Neuronal stem cell (in vitro differentiated cells): Measurements from ENCODE around the gene GMDS.

Source experiments
- DNase-seq: peaks from one replicate; pipeline ENCODE4 v3.0.0-alpha.2; 2013; ENCODE audit warnings: low spot score
- H2AFZ ChIP-seq: one replicate; pipeline ENCODE4 v1.6.1; 2013; ENCODE audit warnings: mild to moderate bottlenecking, low read length, inconsistent platforms
- H2AK5ac ChIP-seq: 2 replicates; pipeline ENCODE4 v1.6.1; 2013; ENCODE audit warnings: low read depth, mild to moderate bottlenecking, inconsistent platforms, low read length, moderate library complexity, mixed read lengths
- H2BK120ac ChIP-seq: 2 replicates; pipeline ENCODE4 v1.6.1; 2013; ENCODE audit warnings: low read depth, mild to moderate bottlenecking, inconsistent platforms, low read length, moderate library complexity, mixed read lengths
- H2BK12ac ChIP-seq: one replicate; pipeline ENCODE4 v1.6.1; 2013; ENCODE audit warnings: low read length, inconsistent platforms
- H2BK15ac ChIP-seq: 2 replicates; pipeline ENCODE4 v1.6.1; 2013; ENCODE audit warnings: mild to moderate bottlenecking, low read length, inconsistent platforms, mixed read lengths
- H2BK5ac ChIP-seq: one replicate; pipeline ENCODE4 v1.6.1; 2013; ENCODE audit warnings: inconsistent platforms, mild to moderate bottlenecking, low read length, moderate library complexity
- H3K14ac ChIP-seq: one replicate; pipeline ENCODE4 v1.6.1; 2013; ENCODE audit warnings: low read length, inconsistent platforms
- H3K18ac ChIP-seq: 2 replicates; pipeline ENCODE4 v1.6.1; 2013; ENCODE audit warnings: low read length, inconsistent platforms
- H3K23ac ChIP-seq: 2 replicates; pipeline ENCODE4 v1.6.1; 2013; ENCODE audit warnings: low read depth, mild to moderate bottlenecking, mixed read lengths, low read length, inconsistent platforms; ENCODE audit not compliant: poor library complexity
- H3K27ac ChIP-seq: replicated peaks from 3 replicates; pipeline ENCODE4 v1.5.1; 2013; ENCODE audit warnings: low read length, inconsistent platforms
- H3K27me3 ChIP-seq, 3 experiments: 2 replicates each; pipeline ENCODE4 v1.6.1; 2013; ENCODE audit warnings: low read length in 3 of 3, mild to moderate bottlenecking in 2 of 3, inconsistent platforms in 1 of 3, low read depth in 1 of 3, mixed read lengths in 1 of 3, moderate library complexity in 1 of 3; ENCODE audit not compliant: control insufficient read depth in 3 of 3, insufficient read depth in 3 of 3
- H3K36me3 ChIP-seq, 2 donors: replicated peaks in 1 of 2; 2 replicates each; pipeline ENCODE4 v1.6.1; 2013; ENCODE audit warnings: low read length in 2 of 2; ENCODE audit not compliant: control insufficient read depth in 2 of 2, insufficient read depth in 2 of 2
- H3K4ac ChIP-seq: 2 replicates; pipeline ENCODE4 v1.6.1; 2013; ENCODE audit warnings: inconsistent platforms, mild to moderate bottlenecking, low read length, moderate library complexity
- H3K4me1 ChIP-seq, 2 donors: 1 replicate in 1 of 2; 2 replicates in 1 of 2; pipeline ENCODE4 v1.6.1; 2013; ENCODE audit warnings: low read length in 2 of 2, low read depth in 1 of 2; ENCODE audit not compliant: control insufficient read depth in 2 of 2, insufficient read depth in 1 of 2
- H3K4me2 ChIP-seq: one replicate; pipeline ENCODE4 v1.6.1; 2013; ENCODE audit warnings: mild to moderate bottlenecking, low read length, inconsistent platforms; ENCODE audit not compliant: insufficient read depth, poor library complexity, severe bottlenecking
- H3K4me3 ChIP-seq, 2 donors: 2 replicates each; pipeline ENCODE4 v1.5.1; 2013; ENCODE audit warnings: low read length in 2 of 2, mild to moderate bottlenecking in 2 of 2, inconsistent platforms in 1 of 2, moderate library complexity in 1 of 2
- H3K79me1 ChIP-seq: one replicate; pipeline ENCODE4 v1.6.1; 2013; ENCODE audit warnings: low read depth, mild to moderate bottlenecking, inconsistent platforms, low read length, moderate library complexity
- H3K9ac ChIP-seq: one replicate; pipeline ENCODE4 v1.6.1; 2013; ENCODE audit warnings: mild to moderate bottlenecking, low read depth, low read length, inconsistent platforms; ENCODE audit not compliant: poor library complexity
- H3K9me3 ChIP-seq, 2 donors: replicated peaks in 1 of 2; 2 replicates each; pipeline versions ENCODE3 to v1.6.1; 2013; ENCODE audit warnings: low read length in 2 of 2, mild to moderate bottlenecking in 2 of 2, inconsistent platforms in 1 of 2, low read depth in 1 of 2, mixed read lengths in 1 of 2, moderate library complexity in 1 of 2; ENCODE audit not compliant: control insufficient read depth in 2 of 2, insufficient read depth in 1 of 2
- H4K8ac ChIP-seq: one replicate; pipeline ENCODE4 v1.6.1; 2013; ENCODE audit warnings: low read depth, mild to moderate bottlenecking, inconsistent platforms, low read length, moderate library complexity
- H4K91ac ChIP-seq: one replicate; pipeline ENCODE4 v1.6.1; 2013; ENCODE audit warnings: low read length, low read depth, mild to moderate bottlenecking, inconsistent platforms; ENCODE audit not compliant: poor library complexity
- WGBS, 2 donors: extraction: QIAGEN DNeasy Blood & Tissue Kit; methylation state at CpG; one replicate each; pipeline ENCODE4 v1.1.7; 2013; ENCODE audit warnings: missing lambda C conversion rate in 2 of 2, mixed read lengths in 1 of 2; ENCODE audit not compliant: insufficient read length in 2 of 2, insufficient replicate concordance in 1 of 2; ENCODE audit errors: extremely low coverage in 2 of 2; 5-methylcytosine and 5-hydroxymethylcytosine counted together

The GMDS gene

DNA sequence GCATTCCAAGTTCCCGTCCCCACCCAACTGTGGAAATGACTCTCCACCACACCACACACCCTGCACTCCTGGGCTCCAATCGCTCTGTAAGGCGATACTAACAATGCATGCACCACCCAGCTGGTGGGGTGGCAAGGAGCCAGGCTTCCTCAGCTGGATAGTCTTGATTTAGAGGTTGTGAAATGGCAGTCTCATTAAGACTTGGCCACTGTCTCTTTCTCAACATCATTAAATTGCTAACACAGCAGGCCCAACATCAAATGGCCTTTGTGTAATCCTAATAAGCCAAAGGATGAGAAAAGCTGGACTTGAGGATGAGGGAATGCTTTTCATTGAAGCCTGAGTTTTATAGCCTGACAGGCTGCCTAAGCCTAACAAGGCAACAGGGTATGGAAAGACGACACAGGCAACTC is 223.7 kb downstream of the GMDS start:
- Histone ChIP-seq H3K9ac (no peak overlapping the region), H3K79me1 (no peaks in the 10 kb centered on the region), H2BK5ac (no peak overlapping the region), H2AFZ (no peak overlapping the region), H4K8ac (no peak overlapping the region), H2BK15ac (no peak overlapping the region), H3K27ac (no peak overlapping the region), H2BK12ac (no peak overlapping the region), H4K91ac (no peak overlapping the region), H3K4ac (no peak overlapping the region), H3K4me1 (peaks cover 0 to 8% of the 10 kb centered on the region in 2 donors), H3K14ac (no peak overlapping the region), H3K27me3 (no peaks in the 10 kb centered on the region), H2BK120ac (no peak overlapping the region), H3K4me2 (no peak overlapping the region), H3K23ac (no peak overlapping the region), H3K4me3 (no peak overlapping the region), H2AK5ac (no peak overlapping the region), H3K36me3 (no peaks in the 10 kb centered on the region), H3K18ac (no peak overlapping the region), H3K9me3 (no peaks in the 10 kb centered on the region)
- DNase-seq: peak; percentile 14
- no CpG with 5 or more reads among the region's 4 CpGs for WGBS, 2 donors

DNA sequence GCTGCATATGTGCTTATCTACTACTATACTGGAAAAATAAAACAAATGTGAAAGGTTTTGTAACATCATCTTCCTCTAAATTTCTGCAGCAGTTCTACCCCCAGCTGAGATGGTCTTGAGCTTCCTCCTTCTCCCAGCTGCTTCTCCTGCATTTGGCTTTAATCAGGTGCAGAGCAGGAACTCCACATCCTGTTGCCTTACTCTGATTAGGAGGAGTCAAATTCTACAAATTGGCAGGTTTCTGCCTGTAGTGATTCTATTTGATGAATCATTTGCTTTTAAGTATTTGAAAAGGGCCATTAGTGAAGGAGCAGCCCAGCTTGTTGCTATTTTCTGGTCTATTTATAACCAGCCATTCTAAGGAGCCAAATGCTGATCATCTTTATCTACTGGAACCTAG is 224.5 kb downstream of the GMDS start:
- Histone ChIP-seq H3K27ac (no peak overlapping the region), H3K9me3 (no peaks in the 10 kb centered on the region), H3K79me1 (no peaks in the 10 kb centered on the region), H2AK5ac (no peak overlapping the region), H3K23ac (no peak overlapping the region), H2BK120ac (no peak overlapping the region), H3K4ac (no peak overlapping the region), H3K36me3 (no peaks in the 10 kb centered on the region), H2AFZ (no peak overlapping the region), H4K91ac (no peak overlapping the region), H2BK12ac (no peak overlapping the region), H3K4me3 (no peak overlapping the region), H4K8ac (no peak overlapping the region), H3K4me2 (no peak overlapping the region), H3K9ac (no peak overlapping the region), H3K14ac (no peak overlapping the region), H2BK5ac (no peak overlapping the region), H3K4me1 (peaks cover 0 to 6% of the 10 kb centered on the region in 2 donors), H2BK15ac (no peak overlapping the region), H3K18ac (no peak overlapping the region), H3K27me3 (no peaks in the 10 kb centered on the region)
- DNase-seq: no peak

- Histone ChIP-seq H3K23ac (no peak overlapping the region), H3K79me1 (no peaks in the 10 kb centered on the region), H3K27me3 (no peaks in the 10 kb centered on the region), H2BK5ac (no peak overlapping the region), H3K14ac (no peak overlapping the region), H2BK120ac (no peak overlapping the region), H2AFZ (no peak overlapping the region), H3K4me2 (no peak overlapping the region), H3K18ac (no peak overlapping the region), H4K8ac (no peak overlapping the region), H3K4ac (no peak overlapping the region), H3K9ac (no peak overlapping the region), H3K4me3 (no peak overlapping the region), H3K9me3 (no peaks in the 10 kb centered on the region), H4K91ac (no peak overlapping the region), H2AK5ac (no peak overlapping the region), H2BK15ac (no peak overlapping the region), H3K4me1 (peaks cover 0 to 6% of the 10 kb centered on the region in 2 donors), H3K36me3 (no peaks in the 10 kb centered on the region), H3K27ac (no peak overlapping the region), H2BK12ac (no peak overlapping the region)
- DNase-seq: no peak
These were observed 226.4 kb downstream of the GMDS start for GRCh38 chr6:2019051-2019450.

- H3K4me1 ChIP-seq: peaks cover 0 to 1% of the 10 kb centered on the region in 2 donors
These were observed 229.4 kb downstream of the GMDS start for GRCh38 chr6:2016040-2016439.

More at GRCh38 chr6:2016040-2016439, 229.4 kb downstream of the GMDS start:
- Histone ChIP-seq H3K18ac (no peak overlapping the region), H3K27ac (no peak overlapping the region), H2AK5ac (no peak overlapping the region), H4K8ac (no peak overlapping the region), H3K36me3 (no peaks in the 10 kb centered on the region), H3K14ac (no peak overlapping the region), H2AFZ (no peak overlapping the region), H3K4me2 (no peak overlapping the region), H2BK15ac (no peak overlapping the region), H3K9ac (no peak overlapping the region), H2BK120ac (no peak overlapping the region), H4K91ac (no peak overlapping the region), H3K23ac (no peak overlapping the region), H2BK5ac (no peak overlapping the region), H3K79me1 (no peaks in the 10 kb centered on the region), H3K4me3 (no peak overlapping the region), H3K9me3 (no peaks in the 10 kb centered on the region), H3K27me3 (no peaks in the 10 kb centered on the region), H3K4ac (no peak overlapping the region), H2BK12ac (no peak overlapping the region)
- DNase-seq: no peak
- no CpG with 5 or more reads among the region's 4 CpGs for WGBS, 2 donors
